ENCODE measurements around the gene AEBP2.
"Not testable (repeated sequence)": the region's sequence is repeated elsewhere in the genome, so short reads cannot be mapped to it uniquely, and the experiment has no call there.

Gene AEBP2, protein sequence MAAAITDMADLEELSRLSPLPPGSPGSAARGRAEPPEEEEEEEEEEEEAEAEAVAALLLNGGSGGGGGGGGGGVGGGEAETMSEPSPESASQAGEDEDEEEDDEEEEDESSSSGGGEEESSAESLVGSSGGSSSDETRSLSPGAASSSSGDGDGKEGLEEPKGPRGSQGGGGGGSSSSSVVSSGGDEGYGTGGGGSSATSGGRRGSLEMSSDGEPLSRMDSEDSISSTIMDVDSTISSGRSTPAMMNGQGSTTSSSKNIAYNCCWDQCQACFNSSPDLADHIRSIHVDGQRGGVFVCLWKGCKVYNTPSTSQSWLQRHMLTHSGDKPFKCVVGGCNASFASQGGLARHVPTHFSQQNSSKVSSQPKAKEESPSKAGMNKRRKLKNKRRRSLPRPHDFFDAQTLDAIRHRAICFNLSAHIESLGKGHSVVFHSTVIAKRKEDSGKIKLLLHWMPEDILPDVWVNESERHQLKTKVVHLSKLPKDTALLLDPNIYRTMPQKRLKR

DNA sequence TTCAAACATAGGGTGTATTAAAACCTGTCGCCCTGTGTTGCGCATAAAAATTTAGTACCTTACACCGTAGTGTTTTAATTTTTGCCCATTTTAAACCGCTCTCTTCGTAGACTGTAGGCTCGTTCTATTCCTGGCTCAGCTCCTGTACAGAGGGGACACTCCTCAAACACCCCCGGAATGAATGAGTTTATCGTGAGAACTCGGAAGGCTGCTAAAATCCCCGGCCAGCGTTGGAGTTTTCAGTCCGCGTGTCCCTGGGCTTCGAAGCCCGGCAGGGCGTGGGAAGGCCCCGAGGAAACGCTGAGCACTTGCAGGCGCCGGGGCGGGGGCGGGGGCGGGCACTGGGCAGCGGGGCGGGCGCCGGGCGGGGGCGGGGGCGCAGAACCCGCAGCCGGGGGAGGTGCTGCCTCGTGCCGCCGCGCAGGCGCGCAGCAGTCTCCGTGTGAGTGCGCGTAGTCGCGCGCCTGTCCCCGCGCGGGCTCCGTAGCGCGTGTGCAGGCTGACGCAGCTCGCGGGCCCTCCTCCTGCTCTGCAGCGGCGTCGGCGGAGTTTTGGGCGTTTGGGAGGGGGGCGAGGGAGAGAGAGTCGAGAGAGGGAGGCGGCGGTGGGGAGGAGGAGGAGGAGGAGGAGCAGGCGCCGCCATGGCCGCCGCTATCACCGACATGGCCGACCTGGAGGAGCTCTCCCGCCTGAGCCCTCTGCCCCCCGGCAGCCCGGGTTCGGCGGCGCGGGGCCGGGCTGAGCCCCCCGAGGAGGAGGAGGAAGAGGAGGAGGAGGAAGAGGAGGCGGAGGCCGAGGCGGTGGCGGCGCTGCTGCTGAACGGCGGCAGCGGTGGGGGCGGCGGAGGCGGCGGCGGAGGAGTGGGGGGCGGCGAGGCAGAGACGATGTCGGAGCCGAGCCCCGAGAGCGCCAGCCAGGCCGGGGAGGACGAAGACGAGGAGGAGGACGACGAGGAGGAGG lies at the start of gene AEBP2:
AEBP2 (plus strand) TSS at position 434 of the 960 bp plus-strand sequence; CDS start at position 642, 208 bp downstream.
- Histone ChIP-seq H3K9me3 (ENCODE audit: control insufficient read depth in 1 of 2, low read length in 2 of 2) (no peaks in the 10 kb centered on the region), H3K36me3 (ENCODE audit: control insufficient read depth in 1 of 2, insufficient read depth in 2 of 2, low read length in 2 of 2) (no peaks in the 10 kb centered on the region), H3K27ac (ENCODE audit: low read length) (peak within 1 kb of the TSS; percentile 86), H3K27me3 (ENCODE audit: low read depth, low read length) (no peaks in the 10 kb centered on the region), H3K4me3 (ENCODE audit: low read depth in 1 of 2, low read length in 2 of 2) (peak within 1 kb of the TSS; percentile 94 to 96), H3K4me1 (ENCODE audit: control insufficient read depth in 1 of 2, insufficient read depth in 2 of 2, low read length in 2 of 2) (peaks cover 7 to 17% of the 10 kb centered on the region in 2 donors)

DNA sequence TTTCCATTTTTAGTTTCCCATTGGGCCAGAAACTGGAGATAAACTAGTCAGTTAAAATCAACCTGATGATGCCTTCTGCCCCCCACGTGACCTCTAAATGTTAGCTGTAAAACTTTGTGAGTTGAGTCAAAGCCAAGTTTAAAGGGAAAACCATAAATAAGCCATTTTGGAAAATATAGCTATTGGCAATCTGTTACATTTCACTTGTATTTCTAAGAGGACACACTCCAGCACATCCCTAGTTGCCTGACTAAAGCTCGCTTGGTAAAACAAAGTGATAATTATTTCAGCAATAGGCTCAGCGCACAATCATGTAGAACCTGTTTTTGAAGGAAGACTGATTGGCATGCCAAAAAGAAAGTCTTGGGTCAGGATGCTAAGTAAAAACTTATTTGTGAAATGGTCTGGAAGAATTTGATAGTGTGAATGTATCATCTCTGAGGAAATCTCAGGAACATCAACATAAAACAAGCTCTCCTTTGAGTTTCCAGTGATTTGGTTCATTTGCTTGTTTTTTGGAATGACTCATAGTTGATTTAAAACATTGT lies 49.2 kb upstream of the AEBP2 start:
- Histone ChIP-seq H3K9me3 (ENCODE audit: control insufficient read depth in 1 of 2, low read length in 2 of 2) (no peaks in the 10 kb centered on the region), H3K27ac (ENCODE audit: low read length) (no peak overlapping the region), H3K4me1 (ENCODE audit: control insufficient read depth in 1 of 2, insufficient read depth in 2 of 2, low read length in 2 of 2) (no peaks in the 10 kb centered on the region), H3K4me3 (ENCODE audit: low read depth in 1 of 2, low read length in 2 of 2) (no peak overlapping the region), H3K36me3 (ENCODE audit: control insufficient read depth in 1 of 2, insufficient read depth in 2 of 2, low read length in 2 of 2) (no peaks in the 10 kb centered on the region), H3K27me3 (ENCODE audit: low read depth, low read length) (no peaks in the 10 kb centered on the region)

DNA sequence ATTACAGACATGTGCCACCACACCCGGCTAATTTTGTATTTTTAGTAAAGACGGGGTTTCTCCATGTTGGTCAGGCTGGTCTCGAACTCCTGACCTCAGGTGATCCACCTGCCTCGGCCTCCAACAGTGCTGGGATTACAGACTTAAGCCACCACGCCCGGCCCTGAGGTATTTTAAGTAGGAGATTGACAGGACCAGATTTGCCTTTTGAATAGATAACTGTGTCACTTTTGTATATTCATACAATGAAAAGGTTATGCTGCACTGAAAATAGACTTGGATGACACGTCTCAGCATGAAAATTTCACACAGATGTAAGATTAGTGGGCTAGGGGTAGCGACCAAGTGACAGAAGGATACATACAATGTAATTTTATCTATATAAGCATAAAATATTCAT lies 46.6 kb upstream of the AEBP2 start:
- not testable (repeated sequence) for H3K27me3 ChIP-seq (ENCODE audit: low read depth, low read length); H3K9me3 ChIP-seq (ENCODE audit: control insufficient read depth in 1 of 2, low read length in 2 of 2); H3K4me3 ChIP-seq (ENCODE audit: low read depth in 1 of 2, low read length in 2 of 2); H3K36me3 ChIP-seq (ENCODE audit: control insufficient read depth in 1 of 2, insufficient read depth in 2 of 2, low read length in 2 of 2); H3K4me1 ChIP-seq (ENCODE audit: control insufficient read depth in 1 of 2, insufficient read depth in 2 of 2, low read length in 2 of 2); H3K27ac ChIP-seq (ENCODE audit: low read length)

DNA sequence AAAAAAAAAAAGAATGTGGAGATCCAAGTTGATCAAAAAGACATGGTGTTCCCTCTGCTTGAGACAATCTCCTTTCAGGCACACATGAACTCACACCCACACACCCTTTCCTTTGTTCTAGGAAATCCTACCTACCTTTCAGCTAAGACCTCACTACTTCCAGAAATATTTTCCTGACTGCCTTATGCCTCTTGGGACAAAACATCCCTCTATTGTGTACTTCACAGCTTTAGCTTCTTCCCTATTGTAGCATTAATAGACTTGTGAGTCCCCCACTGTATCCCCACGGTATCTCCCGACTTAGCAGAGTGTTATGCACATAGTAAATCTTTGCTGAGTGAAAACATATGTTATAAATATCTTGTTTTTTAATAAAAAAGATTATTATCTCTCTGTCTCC lies 44.9 kb upstream of the AEBP2 start:
- Histone ChIP-seq H3K27me3 (ENCODE audit: low read depth, low read length) (no peaks in the 10 kb centered on the region), H3K27ac (ENCODE audit: low read length) (no peak overlapping the region), H3K4me3 (ENCODE audit: low read depth in 1 of 2, low read length in 2 of 2) (no peak overlapping the region), H3K4me1 (ENCODE audit: control insufficient read depth in 1 of 2, insufficient read depth in 2 of 2, low read length in 2 of 2) (no peaks in the 10 kb centered on the region), H3K36me3 (ENCODE audit: control insufficient read depth in 1 of 2, insufficient read depth in 2 of 2, low read length in 2 of 2) (no peaks in the 10 kb centered on the region), H3K9me3 (ENCODE audit: control insufficient read depth in 1 of 2, low read length in 2 of 2) (no peaks in the 10 kb centered on the region)

DNA sequence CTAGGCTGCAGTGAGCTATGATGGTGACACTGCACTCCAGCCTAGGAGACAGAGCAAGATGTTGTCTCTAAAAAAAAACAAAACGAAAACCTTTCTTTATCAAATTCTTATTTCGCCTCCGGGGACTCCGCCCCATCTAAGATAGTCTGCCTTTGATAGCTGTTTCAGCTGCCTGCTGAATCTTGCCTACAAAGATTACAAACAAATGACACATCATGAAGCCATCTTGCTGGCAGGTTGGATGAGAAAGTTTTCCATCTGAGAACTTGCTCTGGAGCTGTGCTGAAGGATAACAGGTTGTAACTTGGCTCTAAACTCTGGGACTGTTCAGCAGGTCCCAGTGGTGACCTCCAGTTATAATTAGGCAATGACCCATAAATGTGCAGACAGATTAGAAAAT lies 41.8 kb upstream of the AEBP2 start:
- Histone ChIP-seq H3K27ac (ENCODE audit: low read length) (no peak overlapping the region), H3K36me3 (ENCODE audit: control insufficient read depth in 1 of 2, insufficient read depth in 2 of 2, low read length in 2 of 2) (no peaks in the 10 kb centered on the region), H3K27me3 (ENCODE audit: low read depth, low read length) (no peaks in the 10 kb centered on the region), H3K4me3 (ENCODE audit: low read depth in 1 of 2, low read length in 2 of 2) (no peak overlapping the region), H3K9me3 (ENCODE audit: control insufficient read depth in 1 of 2, low read length in 2 of 2) (no peaks in the 10 kb centered on the region), H3K4me1 (ENCODE audit: control insufficient read depth in 1 of 2, insufficient read depth in 2 of 2, low read length in 2 of 2) (no peaks in the 10 kb centered on the region)

DNA sequence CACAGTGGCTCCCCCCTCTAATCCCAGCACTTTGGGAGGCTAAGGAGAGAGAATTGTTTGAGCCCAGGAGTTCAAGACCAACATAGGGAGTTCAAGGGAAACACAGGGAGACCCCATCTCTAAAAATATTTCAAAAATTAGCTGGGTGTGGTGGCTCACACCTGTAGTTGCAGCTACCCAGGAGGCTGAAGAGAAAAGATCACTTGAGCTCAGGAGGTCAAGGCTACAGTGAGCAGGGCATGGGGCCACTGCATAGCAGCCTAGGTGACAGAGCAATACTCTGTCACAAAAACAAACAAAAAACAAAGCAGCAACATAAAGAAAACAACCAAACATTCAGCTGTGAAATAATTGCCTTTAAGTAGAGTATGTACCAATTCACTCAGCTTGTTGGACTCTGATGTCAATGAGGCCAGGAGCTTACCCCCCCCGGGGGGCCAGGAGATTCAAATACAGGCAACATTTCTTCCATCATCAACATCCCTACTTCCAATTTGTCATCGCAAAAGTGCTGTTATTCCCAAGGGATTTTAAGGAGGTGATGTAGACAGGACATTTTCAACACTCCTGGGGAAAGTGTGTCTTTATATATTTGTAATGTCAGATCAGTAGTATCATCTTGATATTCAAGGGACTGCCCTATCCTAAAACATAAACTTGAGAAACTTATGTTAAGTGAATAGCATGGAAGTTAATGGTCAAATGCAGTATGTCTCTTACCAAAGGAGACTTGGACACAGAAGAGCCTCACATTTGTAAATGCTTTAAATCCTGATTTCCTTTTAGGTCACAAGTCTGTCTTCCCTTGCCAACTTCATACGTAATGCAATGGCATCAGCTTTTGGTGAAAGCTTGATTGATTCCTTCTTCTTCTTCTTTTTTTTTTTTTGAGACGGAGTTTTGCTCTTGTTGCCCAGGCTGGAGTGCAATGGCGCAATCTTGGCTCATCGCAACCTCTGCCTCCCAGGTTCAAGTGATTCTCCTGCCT lies 40.6 kb upstream of the AEBP2 start:
- Histone ChIP-seq H3K36me3 (ENCODE audit: control insufficient read depth in 1 of 2, insufficient read depth in 2 of 2, low read length in 2 of 2) (no peaks in the 10 kb centered on the region), H3K27ac (ENCODE audit: low read length) (no peak overlapping the region)

DNA sequence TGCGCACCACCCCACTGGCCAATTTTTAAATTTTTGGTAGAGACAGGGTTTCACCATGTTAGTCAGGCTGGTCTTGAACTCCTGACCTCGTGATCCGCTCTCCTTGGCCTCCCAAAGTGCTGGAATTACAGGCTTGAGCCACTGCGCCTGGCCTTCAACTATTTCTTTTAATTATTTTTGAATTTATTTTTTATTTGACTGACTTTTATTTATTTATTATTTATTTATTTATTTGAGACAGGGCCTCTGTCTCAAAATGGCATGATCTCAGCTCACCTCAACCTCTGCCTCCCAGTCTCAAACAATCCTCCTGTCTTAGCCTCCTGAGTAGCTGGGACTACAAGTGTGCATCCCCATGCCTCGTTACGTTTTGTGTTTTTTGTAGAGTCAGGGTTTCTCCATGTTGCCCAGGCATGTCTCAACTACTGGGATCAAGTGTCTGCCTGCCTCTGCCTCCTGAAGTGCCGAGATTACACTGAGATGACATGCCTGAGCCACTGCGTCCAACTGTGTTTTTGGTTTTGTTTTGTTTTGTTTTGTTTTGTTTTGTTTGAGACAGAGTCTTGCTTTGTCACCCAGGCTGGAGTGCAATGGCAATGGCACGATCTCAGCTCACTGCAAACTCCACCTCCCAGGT lies 38.5 kb upstream of the AEBP2 start:
- H3K36me3 ChIP-seq (ENCODE audit: control insufficient read depth in 1 of 2, insufficient read depth in 2 of 2, low read length in 2 of 2); H3K27me3 ChIP-seq (ENCODE audit: low read depth, low read length); H3K4me3 ChIP-seq (ENCODE audit: low read depth in 1 of 2, low read length in 2 of 2); H3K9me3 ChIP-seq (ENCODE audit: control insufficient read depth in 1 of 2, low read length in 2 of 2); H3K27ac ChIP-seq (ENCODE audit: low read length); H3K4me1 ChIP-seq (ENCODE audit: control insufficient read depth in 1 of 2, insufficient read depth in 2 of 2, low read length in 2 of 2): not testable (repeated sequence)

More for the DNA sequence above, 40.6 kb upstream of the AEBP2 start:
- Histone ChIP-seq H3K9me3 (ENCODE audit: control insufficient read depth in 1 of 2, low read length in 2 of 2) (no peaks in the 10 kb centered on the region), H3K27me3 (ENCODE audit: low read depth, low read length) (no peaks in the 10 kb centered on the region), H3K4me1 (ENCODE audit: control insufficient read depth in 1 of 2, insufficient read depth in 2 of 2, low read length in 2 of 2) (no peaks in the 10 kb centered on the region), H3K4me3 (ENCODE audit: low read depth in 1 of 2, low read length in 2 of 2) (no peak overlapping the region)

DNA sequence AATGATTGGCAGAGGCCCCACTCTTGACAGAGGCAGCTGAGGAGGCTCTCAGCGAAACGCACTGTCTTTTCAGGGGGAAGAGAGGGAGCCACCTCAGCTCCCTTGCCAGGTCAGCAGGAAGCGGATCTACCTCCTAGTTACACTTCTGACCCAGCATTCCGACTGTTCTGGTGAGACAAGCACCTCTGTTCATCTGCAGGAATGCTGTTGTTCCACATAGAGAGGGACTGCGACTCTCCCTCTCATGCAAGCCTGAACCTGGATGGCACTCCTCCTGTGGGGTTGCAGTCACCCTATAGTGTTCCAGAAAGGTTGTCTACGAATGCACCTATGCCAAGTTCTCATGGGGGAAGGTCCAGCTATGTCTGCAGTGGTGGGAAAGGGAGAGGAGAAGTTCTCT lies 37.1 kb upstream of the AEBP2 start:
- H3K36me3 ChIP-seq (ENCODE audit: control insufficient read depth in 1 of 2, insufficient read depth in 2 of 2, low read length in 2 of 2) = no peaks in the 10 kb centered on the region
- no peaks in the 10 kb centered on the region for H3K4me1 ChIP-seq (ENCODE audit: control insufficient read depth in 1 of 2, insufficient read depth in 2 of 2, low read length in 2 of 2)
- H3K4me3 ChIP-seq (ENCODE audit: low read depth in 1 of 2, low read length in 2 of 2) = no peak overlapping the region
- H3K27me3 ChIP-seq (ENCODE audit: low read depth, low read length) = no peaks in the 10 kb centered on the region
- no peak overlapping the region for H3K27ac ChIP-seq (ENCODE audit: low read length)
- H3K9me3 ChIP-seq (ENCODE audit: control insufficient read depth in 1 of 2, low read length in 2 of 2) = no peaks in the 10 kb centered on the region

DNA sequence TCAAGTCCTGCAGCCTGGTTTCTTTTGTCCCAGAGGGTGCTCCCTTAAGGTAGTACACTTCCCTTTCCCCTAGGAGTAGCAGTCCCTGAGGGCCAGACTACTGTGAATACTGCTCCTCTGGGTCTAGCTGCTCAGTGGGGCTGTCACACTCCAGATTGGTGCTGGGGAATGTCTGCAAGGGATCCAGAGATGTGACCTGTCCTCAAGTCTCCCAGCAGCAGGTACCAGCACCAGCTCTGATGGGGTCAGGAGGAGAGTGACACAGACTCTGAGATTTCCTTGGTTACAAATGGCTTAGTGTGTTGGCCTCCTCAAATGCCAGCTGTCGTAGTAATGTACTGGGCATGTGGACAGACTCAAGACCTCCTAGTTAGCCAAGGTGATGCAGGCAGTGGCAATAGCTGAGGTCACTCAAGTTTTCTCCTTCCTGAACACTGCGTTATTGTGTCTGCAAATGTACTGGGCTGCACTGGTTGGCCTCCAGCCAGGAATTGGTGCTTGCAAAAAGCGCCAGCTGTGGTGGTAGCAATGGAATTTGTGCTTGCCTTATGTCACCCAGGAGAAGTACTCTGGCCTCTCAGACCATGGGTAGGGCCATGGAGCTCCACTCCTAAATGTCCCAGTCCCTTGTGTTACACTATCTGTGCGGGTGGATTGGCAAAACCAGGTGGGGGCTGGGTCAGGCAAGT lies 36.4 kb upstream of the AEBP2 start:
- no peaks in the 10 kb centered on the region for H3K4me1 ChIP-seq (ENCODE audit: control insufficient read depth in 1 of 2, insufficient read depth in 2 of 2, low read length in 2 of 2)
- H3K4me3 ChIP-seq (ENCODE audit: low read depth in 1 of 2, low read length in 2 of 2) = no peak overlapping the region
- H3K9me3 ChIP-seq (ENCODE audit: control insufficient read depth in 1 of 2, low read length in 2 of 2) = no peaks in the 10 kb centered on the region
- H3K27ac ChIP-seq (ENCODE audit: low read length) = no peak overlapping the region
- no peaks in the 10 kb centered on the region for H3K36me3 ChIP-seq (ENCODE audit: control insufficient read depth in 1 of 2, insufficient read depth in 2 of 2, low read length in 2 of 2)
- H3K27me3 ChIP-seq (ENCODE audit: low read depth, low read length) = no peaks in the 10 kb centered on the region

All from muscle layer of duodenum (tissue), 2 donors.